Activated T-cell treated with anti-CD3 and anti-CD28 coated beads for 48 hours (primary cell): Measurements from ENCODE around the gene ACOT2.

Experiments used
- DNase-seq: peaks from one replicate; pipeline ENCODE4 v3.0.0-alpha.2; 2020; ENCODE audit warnings: low read depth

Gene ACOT2

GRCh38 chr14:73613419-73613963, 44.5 kb downstream of the ACOT2 start:
- DNase-seq, result no peak

- DNase-seq, result no peak
Measured at GRCh38 chr14:73616831-73617230, 47.8 kb downstream of the ACOT2 start.

- no peak for DNase-seq
Measured at GRCh38 chr14:73619524-73619923, 50.5 kb downstream of the ACOT2 start.

- DNase-seq, result no peak
Measured at GRCh38 chr14:73620268-73620667, 51.3 kb downstream of the ACOT2 start.

GRCh38 chr14:73623504-73624054, 54.6 kb downstream of the ACOT2 start:
- no peak for DNase-seq
